Liver (tissue), 9 donors: ENCODE results near the gene GRID1. TPM values are rescaled to one million over a fixed set of nuclear protein-coding genes. Genes with fewer than 3 reads are reported as not detected.

ENCODE experiments used
- DNase-seq: peaks from one replicate; pipeline ENCODE4 v3.0.0-alpha.2; 2017; ENCODE audit warnings: low spot score
- H3K27ac ChIP-seq, 2 donors: one replicate each; pipeline ENCODE4 v1.7.0; 2013; ENCODE audit warnings: inconsistent platforms in 2 of 2, low read length in 2 of 2, control low read depth in 1 of 2, low read depth in 1 of 2, mild to moderate bottlenecking in 1 of 2
- H3K27me3 ChIP-seq, 4 donors: one replicate each; pipeline versions ENCODE4 v1.6.1 to v1.7.0; 2013; ENCODE audit warnings: low read length in 3 of 4, inconsistent platforms in 1 of 4, mild to moderate bottlenecking in 1 of 4, moderate library complexity in 1 of 4; ENCODE audit not compliant: control insufficient read depth in 4 of 4, insufficient read depth in 4 of 4
- H3K36me3 ChIP-seq, 4 donors: one replicate each; pipeline versions ENCODE4 v1.6.1 to v1.7.0; 2013; ENCODE audit warnings: low read length in 3 of 4, mild to moderate bottlenecking in 3 of 4, low read depth in 1 of 4, moderate library complexity in 1 of 4; ENCODE audit not compliant: control insufficient read depth in 4 of 4, insufficient read depth in 3 of 4
- H3K4me1 ChIP-seq, 4 donors: one replicate each; pipeline versions ENCODE4 v1.6.1 to v1.7.0; 2013; ENCODE audit warnings: low read length in 3 of 4, mild to moderate bottlenecking in 3 of 4, moderate library complexity in 1 of 4; ENCODE audit not compliant: control insufficient read depth in 4 of 4, insufficient read depth in 4 of 4
- H3K4me3 ChIP-seq, 3 donors: one replicate each; pipeline versions ENCODE4 v1.6.1 to v1.7.0; 2013; ENCODE audit warnings: low read length in 3 of 3, control low read depth in 1 of 3, low read depth in 1 of 3, mild to moderate bottlenecking in 1 of 3
- H3K9ac ChIP-seq, 2 donors: one replicate each; pipeline ENCODE4 v1.7.0; 2013; ENCODE audit warnings: low read length in 2 of 2, mild to moderate bottlenecking in 2 of 2, moderate library complexity in 2 of 2, control low read depth in 1 of 2, low read depth in 1 of 2
- H3K9me3 ChIP-seq, 4 donors: one replicate each; pipeline versions ENCODE4 v1.6.1 to v1.7.0; 2013; ENCODE audit warnings: low read length in 3 of 4; ENCODE audit not compliant: control insufficient read depth in 4 of 4
- EGR1 ChIP-seq, 2 donors: IDR thresholded peaks; 2 replicates each; pipeline ENCODE4 v1.6.1; 2016 to 2018; ENCODE audit warnings: antibody characterized with exemption in 2 of 2, low read depth in 2 of 2
- FOXA1 ChIP-seq: IDR thresholded peaks from 2 replicates; pipeline ENCODE4 v1.6.1; 2016; ENCODE audit warnings: antibody characterized with exemption
- FOXA2 ChIP-seq: IDR thresholded peaks from 2 replicates; pipeline ENCODE4 v1.6.1; 2016; ENCODE audit warnings: antibody characterized with exemption
- GABPA ChIP-seq, 2 donors: IDR thresholded peaks in 1 of 2; conservative IDR thresholded peaks in 1 of 2; 2 replicates each; pipeline ENCODE4 v1.6.1; 2016; ENCODE audit warnings: antibody characterized with exemption in 2 of 2, mild to moderate bottlenecking in 1 of 2, moderate library complexity in 1 of 2
- HNF4A ChIP-seq, 2 donors: conservative IDR thresholded peaks; 2 replicates each; pipeline ENCODE4 v1.6.1; 2016; ENCODE audit warnings: antibody characterized with exemption in 2 of 2, mild to moderate bottlenecking in 2 of 2
- HNF4G ChIP-seq: IDR thresholded peaks from 2 replicates; pipeline ENCODE4 v1.6.1; 2016; ENCODE audit warnings: antibody characterized with exemption
- JUND ChIP-seq, 2 donors: IDR thresholded peaks; 2 replicates each; pipeline ENCODE4 v1.6.1; 2016; ENCODE audit warnings: antibody characterized with exemption in 2 of 2
- NR2F2 ChIP-seq: IDR thresholded peaks from 2 replicates; pipeline ENCODE4 v1.6.1; 2016; ENCODE audit warnings: antibody characterized with exemption
- RAD21 ChIP-seq, 2 donors: IDR thresholded peaks; 2 replicates each; pipeline ENCODE4 v1.6.1; 2016; ENCODE audit warnings: antibody characterized with exemption in 2 of 2, mild to moderate bottlenecking in 2 of 2
- RXRA ChIP-seq, 2 donors: IDR thresholded peaks; 2 replicates each; pipeline ENCODE4 v1.6.1; 2017 to 2018; ENCODE audit warnings: antibody characterized with exemption in 2 of 2, mild to moderate bottlenecking in 1 of 2
- SP1 ChIP-seq: IDR thresholded peaks from 2 replicates; pipeline ENCODE4 v1.6.1; 2018; ENCODE audit warnings: antibody characterized with exemption, mild to moderate bottlenecking
- TAF1 ChIP-seq: conservative IDR thresholded peaks from 2 replicates; pipeline ENCODE4 v1.6.1; 2016; ENCODE audit warnings: antibody characterized with exemption, mild to moderate bottlenecking
- YY1 ChIP-seq: IDR thresholded peaks from 2 replicates; pipeline ENCODE4 v1.6.1; 2016; ENCODE audit warnings: antibody characterized with exemption, mild to moderate bottlenecking
- whole genome bisulfite sequencing: extraction: QIAGEN DNeasy Blood & Tissue Kit; methylation state at CpG from one replicate; pipeline ENCODE4 v1.1.7; 2013; 5-methylcytosine and 5-hydroxymethylcytosine counted together
- polyA plus RNA-seq, 2 donors: library from polyadenylated mRNA; stranded (reverse) in 1 of 2; unstranded in 1 of 2; fragments of 200-250 nt in 1 of 2; fragments of >200 nt in 1 of 2; fragmentation: Nextera tagmentation in 1 of 2; extraction: Ambion mirVana in 1 of 2; gene quantifications; one replicate each; pipeline versions ENCODE4 v1.2.1 to v1.2.3, GENCODE V29; 2013 to 2015
- total RNA-seq, 2 donors: library from RNA; depleted of rRNA; stranded (reverse); fragments of >200 nt; gene quantifications; one replicate each; pipeline ENCODE4 v1.2.3, GENCODE V29; 2014
- TF ChIP-seq, protein P1 (sequence below): IDR thresholded peaks from 2 replicates; pipeline ENCODE4 v1.6.1; 2016; ENCODE audit warnings: antibody characterized with exemption
- TF ChIP-seq, protein P2 (sequence below): IDR thresholded peaks from 2 replicates; pipeline ENCODE4 v1.6.1; 2016; ENCODE audit warnings: antibody characterized with exemption, mild to moderate bottlenecking
- TF ChIP-seq, protein P3 (sequence below): IDR thresholded peaks from 2 replicates; pipeline ENCODE4 v1.6.1; 2016; ENCODE audit warnings: antibody characterized with exemption
- TF ChIP-seq, protein P4 (sequence below): fragments of 150-350 bp; IDR thresholded peaks from 2 replicates; pipeline ENCODE4 v1.5.1; 2017; ENCODE audit warnings: improper control_type of control experiment, low read depth, low read length; ENCODE audit not compliant: missing input control
- TF ChIP-seq, protein P5 (sequence below): IDR thresholded peaks from 2 replicates; pipeline ENCODE4 v1.6.1; 2016; ENCODE audit warnings: antibody characterized with exemption
- donor health status: healthy.
- donor health status: healthy.
- donor health status: healthy.
- donor health status: healthy.
- donor health status: healthy.

GRID1 gene
- total and polyA plus RNA-seq, 4 donors, result 0.09 to 0.17 (median 0.14) TPM; not detected in 1

DNA sequence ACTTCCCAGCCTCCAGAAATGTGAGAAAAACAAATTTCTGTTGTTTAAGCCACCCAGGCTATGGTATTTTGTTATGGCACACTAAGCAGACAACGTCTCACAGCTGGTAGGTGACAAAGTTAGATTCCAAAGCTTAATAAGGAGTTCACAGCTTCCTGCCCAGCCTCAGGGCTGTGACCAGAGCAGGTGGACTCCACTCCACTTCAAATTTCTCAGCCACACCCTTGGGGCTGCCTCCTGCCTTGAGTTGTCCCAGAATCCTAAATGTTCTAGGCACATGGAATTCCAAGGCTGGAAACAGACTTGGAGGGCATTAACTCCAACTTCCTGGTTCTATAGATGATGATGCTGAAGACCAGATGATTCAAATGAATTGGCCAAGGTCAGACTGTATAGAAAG, 310.7 kb downstream of the GRID1 start:
- Histone ChIP-seq H3K4me1 (no peaks in the 10 kb centered on the region), H3K4me3 (no peak overlapping the region), H3K9ac (no peak overlapping the region), H3K27me3 (no peaks in the 10 kb centered on the region), H3K27ac (no peak overlapping the region), H3K9me3 (no peaks in the 10 kb centered on the region), H3K36me3 (no peaks in the 10 kb centered on the region)
- DNase-seq, result no peak
- TF ChIP-seq EGR1 (IDR thresholded peaks at IDR 0.05; ENCODE audit: low read depth in 2 of 2), result no peak
- TF ChIP-seq, protein P1, sequence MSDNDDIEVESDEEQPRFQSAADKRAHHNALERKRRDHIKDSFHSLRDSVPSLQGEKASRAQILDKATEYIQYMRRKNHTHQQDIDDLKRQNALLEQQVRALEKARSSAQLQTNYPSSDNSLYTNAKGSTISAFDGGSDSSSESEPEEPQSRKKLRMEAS, result no peak
- TF ChIP-seq FOXA2, result no peak
- TF ChIP-seq, protein P2, sequence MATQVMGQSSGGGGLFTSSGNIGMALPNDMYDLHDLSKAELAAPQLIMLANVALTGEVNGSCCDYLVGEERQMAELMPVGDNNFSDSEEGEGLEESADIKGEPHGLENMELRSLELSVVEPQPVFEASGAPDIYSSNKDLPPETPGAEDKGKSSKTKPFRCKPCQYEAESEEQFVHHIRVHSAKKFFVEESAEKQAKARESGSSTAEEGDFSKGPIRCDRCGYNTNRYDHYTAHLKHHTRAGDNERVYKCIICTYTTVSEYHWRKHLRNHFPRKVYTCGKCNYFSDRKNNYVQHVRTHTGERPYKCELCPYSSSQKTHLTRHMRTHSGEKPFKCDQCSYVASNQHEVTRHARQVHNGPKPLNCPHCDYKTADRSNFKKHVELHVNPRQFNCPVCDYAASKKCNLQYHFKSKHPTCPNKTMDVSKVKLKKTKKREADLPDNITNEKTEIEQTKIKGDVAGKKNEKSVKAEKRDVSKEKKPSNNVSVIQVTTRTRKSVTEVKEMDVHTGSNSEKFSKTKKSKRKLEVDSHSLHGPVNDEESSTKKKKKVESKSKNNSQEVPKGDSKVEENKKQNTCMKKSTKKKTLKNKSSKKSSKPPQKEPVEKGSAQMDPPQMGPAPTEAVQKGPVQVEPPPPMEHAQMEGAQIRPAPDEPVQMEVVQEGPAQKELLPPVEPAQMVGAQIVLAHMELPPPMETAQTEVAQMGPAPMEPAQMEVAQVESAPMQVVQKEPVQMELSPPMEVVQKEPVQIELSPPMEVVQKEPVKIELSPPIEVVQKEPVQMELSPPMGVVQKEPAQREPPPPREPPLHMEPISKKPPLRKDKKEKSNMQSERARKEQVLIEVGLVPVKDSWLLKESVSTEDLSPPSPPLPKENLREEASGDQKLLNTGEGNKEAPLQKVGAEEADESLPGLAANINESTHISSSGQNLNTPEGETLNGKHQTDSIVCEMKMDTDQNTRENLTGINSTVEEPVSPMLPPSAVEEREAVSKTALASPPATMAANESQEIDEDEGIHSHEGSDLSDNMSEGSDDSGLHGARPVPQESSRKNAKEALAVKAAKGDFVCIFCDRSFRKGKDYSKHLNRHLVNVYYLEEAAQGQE, result no peak
- TF ChIP-seq, protein P3, sequence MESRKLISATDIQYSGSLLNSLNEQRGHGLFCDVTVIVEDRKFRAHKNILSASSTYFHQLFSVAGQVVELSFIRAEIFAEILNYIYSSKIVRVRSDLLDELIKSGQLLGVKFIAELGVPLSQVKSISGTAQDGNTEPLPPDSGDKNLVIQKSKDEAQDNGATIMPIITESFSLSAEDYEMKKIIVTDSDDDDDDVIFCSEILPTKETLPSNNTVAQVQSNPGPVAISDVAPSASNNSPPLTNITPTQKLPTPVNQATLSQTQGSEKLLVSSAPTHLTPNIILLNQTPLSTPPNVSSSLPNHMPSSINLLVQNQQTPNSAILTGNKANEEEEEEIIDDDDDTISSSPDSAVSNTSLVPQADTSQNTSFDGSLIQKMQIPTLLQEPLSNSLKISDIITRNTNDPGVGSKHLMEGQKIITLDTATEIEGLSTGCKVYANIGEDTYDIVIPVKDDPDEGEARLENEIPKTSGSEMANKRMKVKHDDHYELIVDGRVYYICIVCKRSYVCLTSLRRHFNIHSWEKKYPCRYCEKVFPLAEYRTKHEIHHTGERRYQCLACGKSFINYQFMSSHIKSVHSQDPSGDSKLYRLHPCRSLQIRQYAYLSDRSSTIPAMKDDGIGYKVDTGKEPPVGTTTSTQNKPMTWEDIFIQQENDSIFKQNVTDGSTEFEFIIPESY, result no peak
- TF ChIP-seq FOXA1, result no peak
- no peak for TF ChIP-seq HNF4G
- TF ChIP-seq, protein P4, sequence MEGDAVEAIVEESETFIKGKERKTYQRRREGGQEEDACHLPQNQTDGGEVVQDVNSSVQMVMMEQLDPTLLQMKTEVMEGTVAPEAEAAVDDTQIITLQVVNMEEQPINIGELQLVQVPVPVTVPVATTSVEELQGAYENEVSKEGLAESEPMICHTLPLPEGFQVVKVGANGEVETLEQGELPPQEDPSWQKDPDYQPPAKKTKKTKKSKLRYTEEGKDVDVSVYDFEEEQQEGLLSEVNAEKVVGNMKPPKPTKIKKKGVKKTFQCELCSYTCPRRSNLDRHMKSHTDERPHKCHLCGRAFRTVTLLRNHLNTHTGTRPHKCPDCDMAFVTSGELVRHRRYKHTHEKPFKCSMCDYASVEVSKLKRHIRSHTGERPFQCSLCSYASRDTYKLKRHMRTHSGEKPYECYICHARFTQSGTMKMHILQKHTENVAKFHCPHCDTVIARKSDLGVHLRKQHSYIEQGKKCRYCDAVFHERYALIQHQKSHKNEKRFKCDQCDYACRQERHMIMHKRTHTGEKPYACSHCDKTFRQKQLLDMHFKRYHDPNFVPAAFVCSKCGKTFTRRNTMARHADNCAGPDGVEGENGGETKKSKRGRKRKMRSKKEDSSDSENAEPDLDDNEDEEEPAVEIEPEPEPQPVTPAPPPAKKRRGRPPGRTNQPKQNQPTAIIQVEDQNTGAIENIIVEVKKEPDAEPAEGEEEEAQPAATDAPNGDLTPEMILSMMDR, result no peak
- no peak for TF ChIP-seq NR2F2
- no peak for TF ChIP-seq JUND (IDR thresholded peaks at IDR 0.05)
- no peak for TF ChIP-seq RXRA (IDR thresholded peaks at IDR 0.05)
- no peak for TF ChIP-seq SP1
- TF ChIP-seq, protein P5, sequence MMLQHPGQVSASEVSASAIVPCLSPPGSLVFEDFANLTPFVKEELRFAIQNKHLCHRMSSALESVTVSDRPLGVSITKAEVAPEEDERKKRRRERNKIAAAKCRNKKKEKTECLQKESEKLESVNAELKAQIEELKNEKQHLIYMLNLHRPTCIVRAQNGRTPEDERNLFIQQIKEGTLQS, result no peak
- no peak for TF ChIP-seq RAD21 (IDR thresholded peaks at IDR 0.05)
- TF ChIP-seq GABPA (IDR thresholded peaks at IDR 0.05 in 1 of 2, conservative IDR thresholded peaks at IDR 0.05 in 1 of 2), result no peak
- TF ChIP-seq YY1, result no peak
- no peak for TF ChIP-seq TAF1
- no peak for TF ChIP-seq HNF4A (conservative IDR thresholded peaks at IDR 0.05)
- WGBS, result 65% methylated on average over 1 of the region's 1 CpG
